Measurements from ENCODE around the gene CLIP4.

GRCh38 chr2:29213888-29214291 lies 98.7 kb downstream of the CLIP4 start:
- TF ChIP-seq ZC3H10 (CRISPR knock-in tag; IDR thresholded peaks at IDR 0.05), result no peak
- TF ChIP-seq BACH2 (CRISPR knock-in tag; IDR thresholded peaks at IDR 0.05; ENCODE audit: borderline replicate concordance), result no peak
- TF ChIP-seq, protein P1, sequence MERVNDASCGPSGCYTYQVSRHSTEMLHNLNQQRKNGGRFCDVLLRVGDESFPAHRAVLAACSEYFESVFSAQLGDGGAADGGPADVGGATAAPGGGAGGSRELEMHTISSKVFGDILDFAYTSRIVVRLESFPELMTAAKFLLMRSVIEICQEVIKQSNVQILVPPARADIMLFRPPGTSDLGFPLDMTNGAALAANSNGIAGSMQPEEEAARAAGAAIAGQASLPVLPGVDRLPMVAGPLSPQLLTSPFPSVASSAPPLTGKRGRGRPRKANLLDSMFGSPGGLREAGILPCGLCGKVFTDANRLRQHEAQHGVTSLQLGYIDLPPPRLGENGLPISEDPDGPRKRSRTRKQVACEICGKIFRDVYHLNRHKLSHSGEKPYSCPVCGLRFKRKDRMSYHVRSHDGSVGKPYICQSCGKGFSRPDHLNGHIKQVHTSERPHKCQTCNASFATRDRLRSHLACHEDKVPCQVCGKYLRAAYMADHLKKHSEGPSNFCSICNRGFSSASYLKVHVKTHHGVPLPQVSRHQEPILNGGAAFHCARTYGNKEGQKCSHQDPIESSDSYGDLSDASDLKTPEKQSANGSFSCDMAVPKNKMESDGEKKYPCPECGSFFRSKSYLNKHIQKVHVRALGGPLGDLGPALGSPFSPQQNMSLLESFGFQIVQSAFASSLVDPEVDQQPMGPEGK (CRISPR knock-in tag; IDR thresholded peaks at IDR 0.05; ENCODE audit: borderline replicate concordance), result no peak
- TF ChIP-seq ARNTL (CRISPR knock-in tag; IDR thresholded peaks at IDR 0.05; ENCODE audit: borderline replicate concordance, low read depth), result no peak
- no peak for TF ChIP-seq ESRRG (CRISPR knock-in tag; IDR thresholded peaks at IDR 0.05)

Measured in SK-N-SH treated with all-trans-retinoic acid at 6 μM for 48 hours (cell line).